Astrocyte (in vitro differentiated cells and primary cell): ENCODE results near the gene TTC23L.

Experiments used
- CTCF ChIP-seq: IDR thresholded peaks from 2 replicates; pipeline ENCODE4 v1.5.1; 2011; ENCODE audit warnings: low read depth, mild to moderate bottlenecking, inconsistent platforms, low read length, moderate library complexity; ENCODE audit not compliant: insufficient read depth
- EZH2 ChIP-seq: IDR thresholded peaks from 2 replicates; pipeline ENCODE4 v1.6.1; 2012; ENCODE audit warnings: mild to moderate bottlenecking, low read length, inconsistent platforms; ENCODE audit not compliant: insufficient read depth

GRCh38 chr5:34891981-34892380, 53.0 kb downstream of the TTC23L start:
- no peak for TF ChIP-seq CTCF
- no peak for TF ChIP-seq EZH2
